ENCODE measurements around the gene C1QTNF9B. TPM values are rescaled to one million over a fixed set of nuclear protein-coding genes. Genes with fewer than 3 reads are reported as not detected.

The C1QTNF9B gene
- polyA plus RNA-seq, 12 donors = 0.77 to 4.2 (median 2.4) TPM; not detected in 2

- DNase-seq = no peak
These were observed 37.8 kb downstream of the C1QTNF9B start for GRCh38 chr13:23859455-23859854.

GRCh38 chr13:23858546-23858945 lies 38.8 kb downstream of the C1QTNF9B start:
- no peak for DNase-seq

- no peak for DNase-seq
These were observed 41.1 kb downstream of the C1QTNF9B start for GRCh38 chr13:23856008-23856750.

- DNase-seq = no peak
These were observed 41.9 kb downstream of the C1QTNF9B start for GRCh38 chr13:23855360-23855759.

DNA sequence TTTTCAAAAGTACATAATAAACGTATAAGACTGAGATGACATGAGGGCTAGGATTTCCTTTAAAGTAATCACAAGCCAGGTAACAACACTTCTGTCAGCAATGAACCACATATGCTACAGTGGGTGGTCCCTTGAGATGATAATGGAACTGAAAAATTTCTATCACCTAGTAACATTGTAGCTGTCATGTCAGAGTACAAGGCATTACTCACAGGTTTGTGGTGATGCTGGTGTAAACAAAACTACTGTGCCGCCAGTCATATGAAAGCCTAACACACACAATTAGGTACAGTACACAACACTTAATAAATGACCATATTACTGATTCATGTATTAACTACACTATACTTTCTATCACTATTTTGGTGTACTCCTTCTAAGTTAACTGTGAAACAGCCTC lies 45.0 kb downstream of the C1QTNF9B start:
- DNase-seq = no peak

DNA sequence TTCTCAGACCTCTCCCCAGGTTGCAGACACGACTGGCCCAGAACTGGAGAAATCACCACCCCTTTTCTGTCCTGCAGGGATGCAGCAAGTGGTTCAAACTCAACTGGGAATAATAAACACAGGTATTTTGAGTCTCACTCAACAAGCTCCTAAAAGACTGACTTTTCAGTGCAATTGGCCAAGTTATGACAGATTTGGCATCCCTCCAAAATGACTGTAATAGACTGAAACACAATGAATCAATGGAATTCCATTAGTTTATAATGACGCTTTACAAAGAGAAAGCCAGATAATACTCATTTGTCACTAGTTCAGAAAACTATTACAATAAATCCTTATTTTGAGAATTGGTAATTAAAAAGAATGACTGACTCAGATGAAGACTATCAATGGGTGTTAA lies 46.2 kb downstream of the C1QTNF9B start:
- no peak for DNase-seq

GRCh38 chr13:23850134-23850533 lies 47.2 kb downstream of the C1QTNF9B start:
- DNase-seq = no peak

GRCh38 chr13:23849670-23850069 lies 47.6 kb downstream of the C1QTNF9B start:
- DNase-seq = no peak

DNA sequence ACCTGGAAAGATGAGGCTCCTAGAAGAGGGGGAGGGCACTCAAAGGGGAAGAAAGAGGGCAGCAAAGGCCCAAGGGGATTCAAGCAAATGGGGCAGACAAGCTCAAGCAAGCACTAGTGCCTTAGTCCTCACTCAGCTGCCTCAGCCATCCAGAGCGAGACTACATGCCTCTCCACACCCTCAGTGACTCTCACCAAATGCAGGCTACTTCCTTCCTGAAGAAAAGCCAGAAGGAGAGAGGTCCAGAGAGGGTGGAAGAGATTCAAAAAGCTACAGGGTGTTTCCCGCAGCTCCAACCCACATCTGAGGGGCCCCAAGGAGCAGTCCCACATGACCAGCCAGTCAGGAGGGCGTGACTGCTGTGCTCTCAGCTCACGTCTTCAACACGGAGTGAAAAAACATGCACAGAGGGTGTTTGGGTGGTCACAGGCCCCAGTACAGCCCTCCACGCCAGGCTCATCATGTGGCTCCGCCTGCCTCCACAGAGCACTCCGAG lies 48.6 kb downstream of the C1QTNF9B start:
- DNase-seq = no peak

GRCh38 chr13:23848019-23848418 lies 49.3 kb downstream of the C1QTNF9B start:
- no peak for DNase-seq

- DNase-seq = no peak
These were observed 49.8 kb downstream of the C1QTNF9B start for GRCh38 chr13:23847497-23847896.

DNA sequence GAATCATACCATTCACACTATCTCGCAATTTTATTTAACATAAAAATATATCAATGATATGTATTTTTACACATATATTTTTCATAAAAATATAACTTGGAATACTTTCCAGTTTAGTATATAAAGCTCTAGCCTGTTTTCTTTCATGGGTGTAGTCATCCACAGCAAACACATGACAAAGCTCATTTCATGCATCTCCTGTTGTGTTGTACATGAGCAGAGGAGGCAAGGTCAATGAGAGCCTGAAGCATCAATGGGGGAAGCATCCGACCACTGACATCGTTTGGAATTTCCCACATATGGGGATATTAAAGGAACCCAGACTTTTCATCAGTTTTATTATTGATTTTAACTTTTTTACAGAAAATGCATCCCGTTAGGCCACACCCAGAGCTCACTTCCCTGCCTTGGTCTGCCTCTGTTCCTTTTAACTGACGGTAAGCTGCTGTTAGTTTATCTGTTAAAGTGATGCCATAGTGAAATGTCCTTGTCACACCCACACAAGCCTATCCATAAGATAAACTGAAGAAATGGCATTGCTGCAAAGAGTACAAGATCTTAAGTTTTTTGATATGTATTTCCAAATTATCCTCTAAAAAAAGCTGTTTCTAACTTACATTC lies 52.1 kb downstream of the C1QTNF9B start:
- no peak for DNase-seq

DNA sequence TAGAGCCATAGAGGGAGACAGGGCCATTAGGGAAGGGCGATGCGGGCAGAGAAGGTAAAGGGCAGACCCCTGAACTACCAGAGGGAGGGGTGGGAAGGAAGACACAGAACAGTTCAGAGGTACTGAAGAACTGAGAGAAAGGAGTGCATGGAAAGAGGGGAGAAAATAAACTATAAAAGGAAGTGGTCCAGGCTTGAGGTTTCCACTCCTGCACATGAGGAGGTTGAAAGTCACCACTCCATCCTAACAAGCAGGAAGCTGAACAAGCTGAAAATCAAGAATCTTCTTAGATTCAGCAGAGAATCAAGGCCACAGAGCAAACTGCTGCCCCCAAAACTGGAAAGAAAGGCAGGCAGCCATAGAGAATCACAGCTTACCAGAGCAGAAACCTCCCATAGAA lies 53.2 kb downstream of the C1QTNF9B start:
- no peak for DNase-seq

GRCh38 chr13:23843436-23843835 lies 53.9 kb downstream of the C1QTNF9B start:
- DNase-seq = no peak

DNA sequence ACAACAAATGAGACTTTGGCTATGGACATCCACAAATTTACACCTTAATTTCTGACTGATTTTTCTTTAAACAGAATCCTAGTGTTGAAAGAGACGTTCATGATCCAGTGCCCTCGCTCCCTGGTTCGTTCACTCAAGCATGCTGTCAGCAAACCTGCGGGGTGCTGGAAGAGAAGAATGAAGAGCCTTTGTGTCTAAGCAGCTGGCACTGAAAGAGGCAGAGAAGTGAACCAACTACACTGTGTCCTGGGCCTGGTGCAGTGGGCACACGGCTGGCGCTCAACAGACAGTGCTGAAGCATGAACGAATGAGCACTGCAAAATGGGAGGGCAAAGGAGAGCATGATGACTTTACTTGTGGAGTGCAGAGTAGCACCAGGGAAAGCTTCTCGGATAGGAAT lies 54.9 kb downstream of the C1QTNF9B start:
- no peak for DNase-seq

Other genes with a start within 250 kb of the C1QTNF9B start
- gene MIPEP, start 8.1 kb downstream of the C1QTNF9B start, polyA plus RNA-seq (ENCODE audit: insufficient read length in 12 of 12) = 10 to 100 TPM in 3 of 12 donors, 1 to 10 TPM in 8, not detected in 1; 6.6 to 15.1 (median 8.8) TPM